OCI-LY1 (cell line): ENCODE measurements around the gene OTOF.

Experiments used
- EZH2 ChIP-seq: fragments of 200-600 bp; sonication (generic), shearing (Covaris generic); IDR thresholded peaks from 2 replicates; pipeline ENCODE4 v1.8.0; 2017; ENCODE audit warnings: borderline replicate concordance, mixed run types, mild to moderate bottlenecking, antibody characterized with exemption, low read length, moderate library complexity, mixed read lengths
- TF ChIP-seq, protein P1 (sequence below): fragments of 200-600 bp; sonication (generic), shearing (Covaris generic); IDR thresholded peaks from 2 replicates; pipeline ENCODE4 v1.5.1; 2017; ENCODE audit warnings: mild to moderate bottlenecking, antibody characterized with exemption, low read length, moderate library complexity, mixed read lengths

DNA sequence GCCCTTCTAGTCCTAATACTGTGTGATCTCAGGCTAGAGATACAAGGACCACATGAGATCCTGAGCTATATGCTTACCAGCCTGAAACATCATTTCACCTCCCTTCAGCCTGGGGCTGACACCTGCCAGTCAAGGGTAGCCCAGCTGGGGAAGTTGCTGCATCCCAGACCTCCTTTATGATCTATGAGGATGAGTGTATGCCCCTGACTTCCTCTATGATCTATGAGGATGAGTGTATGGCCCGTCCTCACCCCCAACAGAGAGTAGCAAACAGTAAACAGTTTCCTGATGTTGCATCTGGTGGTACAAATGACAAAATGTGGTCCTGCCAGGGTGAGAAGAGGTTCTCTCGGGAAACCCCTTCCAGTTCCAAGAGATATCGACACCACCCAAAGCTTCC lies 8.9 kb upstream of the OTOF start:
- TF ChIP-seq, protein P1, sequence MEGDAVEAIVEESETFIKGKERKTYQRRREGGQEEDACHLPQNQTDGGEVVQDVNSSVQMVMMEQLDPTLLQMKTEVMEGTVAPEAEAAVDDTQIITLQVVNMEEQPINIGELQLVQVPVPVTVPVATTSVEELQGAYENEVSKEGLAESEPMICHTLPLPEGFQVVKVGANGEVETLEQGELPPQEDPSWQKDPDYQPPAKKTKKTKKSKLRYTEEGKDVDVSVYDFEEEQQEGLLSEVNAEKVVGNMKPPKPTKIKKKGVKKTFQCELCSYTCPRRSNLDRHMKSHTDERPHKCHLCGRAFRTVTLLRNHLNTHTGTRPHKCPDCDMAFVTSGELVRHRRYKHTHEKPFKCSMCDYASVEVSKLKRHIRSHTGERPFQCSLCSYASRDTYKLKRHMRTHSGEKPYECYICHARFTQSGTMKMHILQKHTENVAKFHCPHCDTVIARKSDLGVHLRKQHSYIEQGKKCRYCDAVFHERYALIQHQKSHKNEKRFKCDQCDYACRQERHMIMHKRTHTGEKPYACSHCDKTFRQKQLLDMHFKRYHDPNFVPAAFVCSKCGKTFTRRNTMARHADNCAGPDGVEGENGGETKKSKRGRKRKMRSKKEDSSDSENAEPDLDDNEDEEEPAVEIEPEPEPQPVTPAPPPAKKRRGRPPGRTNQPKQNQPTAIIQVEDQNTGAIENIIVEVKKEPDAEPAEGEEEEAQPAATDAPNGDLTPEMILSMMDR = no peak
- no peak for TF ChIP-seq EZH2
